HG03280 (cell line): ENCODE data around the gene MYOD1.

Experiments used
- ATAC-seq: cut with Tn5 transposase; IDR thresholded peaks from one replicate; pipeline ENCODE4 v1.9.1; 2021; ENCODE audit warnings: mild to moderate bottlenecking, moderate library complexity; ENCODE audit not compliant: unreplicated experiment

The MYOD1 gene

GRCh38 chr11:17769218-17769617, 49.8 kb downstream of the MYOD1 start:
- ATAC-seq: no peak

DNA sequence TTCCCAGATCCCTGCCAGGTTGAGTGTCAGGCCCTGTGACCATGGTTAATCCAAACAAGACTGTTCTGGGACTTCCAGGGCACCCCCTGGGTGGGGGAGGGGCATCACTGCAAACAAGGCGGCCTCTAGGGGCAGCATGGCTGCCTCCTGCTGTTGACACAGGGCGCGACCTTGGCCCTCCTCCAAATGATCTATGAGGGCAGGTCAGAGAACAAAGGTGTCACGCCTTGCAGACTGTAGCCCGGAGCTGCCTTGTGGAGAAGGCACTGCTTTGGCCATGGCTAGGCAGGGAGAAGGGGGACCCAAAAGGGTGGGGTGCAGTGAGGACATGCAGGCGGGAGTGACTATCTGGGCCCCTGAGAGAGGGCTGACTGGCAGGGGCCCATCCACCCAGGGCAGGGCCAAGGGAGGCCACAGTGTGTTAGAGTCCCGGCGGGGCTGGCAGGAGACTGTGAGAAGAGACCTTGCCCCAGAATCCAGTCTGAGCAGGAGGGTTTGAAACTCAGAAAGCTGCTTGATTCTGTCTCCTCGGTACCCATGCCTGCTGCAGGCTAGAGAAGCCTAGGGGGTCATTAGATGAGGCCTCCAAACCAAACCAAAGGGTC, 50.8 kb downstream of the MYOD1 start:
- ATAC-seq: no peak

DNA sequence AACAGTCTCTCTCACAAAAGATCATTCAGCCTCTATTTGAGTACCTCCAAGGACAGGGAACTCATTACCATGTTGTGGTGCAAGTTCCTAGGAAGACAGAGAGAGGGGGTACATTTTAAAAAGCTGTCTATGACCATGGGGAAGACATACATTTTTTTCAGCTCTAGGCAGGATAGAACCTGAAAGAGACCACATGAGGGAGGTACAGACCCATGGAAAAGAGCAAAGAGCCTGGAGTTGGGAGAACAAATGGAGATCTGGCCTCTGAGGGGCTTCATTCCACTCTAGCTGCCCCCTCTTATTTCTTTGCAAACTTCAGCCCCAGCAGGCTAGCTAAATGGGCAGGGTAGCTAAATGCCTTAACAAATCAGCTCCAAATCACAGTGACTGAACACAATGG, 51.5 kb downstream of the MYOD1 start:
- ATAC-seq: no peak

- ATAC-seq: no peak
Observed at GRCh38 chr11:17771415-17771814, 52.0 kb downstream of the MYOD1 start.
